SK-N-SH treated with all-trans-retinoic acid at 6 μM for 48 hours (cell line): Measurements from ENCODE around the gene NLRP5.

Source experiments
- ATAC-seq: fragments of 200-7000 bp; cut with Tn5 transposase; 3 replicates; pipeline ENCODE4 v1.9.1; 2020; ENCODE audit warnings: mild to moderate bottlenecking, moderate library complexity
- BACH2 ChIP-seq: fragments of 250-450 bp; sonication (Bioruptor Pico); IDR thresholded peaks from 2 replicates; pipeline ENCODE4 v1.9.0; 2021; ENCODE audit warnings: mild to moderate bottlenecking, borderline replicate concordance
- CREB5 ChIP-seq: fragments of 250-450 bp; sonication (Bioruptor Pico); IDR thresholded peaks from 2 replicates; pipeline ENCODE4 v1.5.1; 2020; ENCODE audit warnings: low read depth, mild to moderate bottlenecking, moderate library complexity
- CSDC2 ChIP-seq: fragments of 250-450 bp; sonication (Bioruptor Pico); IDR thresholded peaks from 2 replicates; pipeline ENCODE4 v1.5.0; 2020; ENCODE audit warnings: mild to moderate bottlenecking, moderate library complexity
- ESRRG ChIP-seq: fragments of 250-450 bp; sonication (Bioruptor Pico); IDR thresholded peaks from 2 replicates; pipeline ENCODE4 v1.6.1; 2021; ENCODE audit warnings: mild to moderate bottlenecking
- GLIS3 ChIP-seq: fragments of 250-450 bp; sonication (Bioruptor Pico); IDR thresholded peaks from 2 replicates; pipeline ENCODE4 v1.5.0; 2020; ENCODE audit warnings: mild to moderate bottlenecking, moderate library complexity
- ISL1 ChIP-seq: fragments of 250-450 bp; sonication (Bioruptor Pico); IDR thresholded peaks from 2 replicates; pipeline ENCODE4 v2.1.2; 2022; ENCODE audit warnings: mild to moderate bottlenecking, moderate library complexity
- OSR1 ChIP-seq: fragments of 250-450 bp; sonication (Bioruptor Pico); IDR thresholded peaks from 2 replicates; pipeline ENCODE4 v1.8.0; 2022; ENCODE audit warnings: moderate library complexity, mild to moderate bottlenecking, inconsistent platforms
- PATZ1 ChIP-seq: fragments of 250-450 bp; sonication (Bioruptor Pico); IDR thresholded peaks from 2 replicates; pipeline ENCODE4 v1.8.0; 2020; ENCODE audit warnings: mild to moderate bottlenecking, moderate library complexity, borderline replicate concordance
- PPARA ChIP-seq: fragments of 250-450 bp; sonication (Bioruptor Pico); IDR thresholded peaks from 2 replicates; pipeline ENCODE4 v1.5.0; 2020; ENCODE audit warnings: mild to moderate bottlenecking, borderline replicate concordance
- RARB ChIP-seq: fragments of 250-450 bp; sonication (Bioruptor Pico); IDR thresholded peaks from 2 replicates; pipeline ENCODE4 v1.8.0; 2021; ENCODE audit warnings: mild to moderate bottlenecking, moderate library complexity
- SNAI2 ChIP-seq: fragments of 250-450 bp; sonication (Bioruptor Pico); IDR thresholded peaks from 2 replicates; pipeline ENCODE4 v1.5.0; 2020; ENCODE audit warnings: mild to moderate bottlenecking, moderate library complexity
- TCF4 ChIP-seq: fragments of 250-450 bp; sonication (Bioruptor Pico); IDR thresholded peaks from 2 replicates; pipeline ENCODE4 v1.8.0; 2021; ENCODE audit warnings: mild to moderate bottlenecking, moderate library complexity, borderline replicate concordance
- TOX ChIP-seq: fragments of 250-450 bp; sonication (Bioruptor Pico); IDR thresholded peaks from 2 replicates; pipeline ENCODE4 v1.8.0; 2021; ENCODE audit warnings: mild to moderate bottlenecking, moderate library complexity, borderline replicate concordance
- ZC3H10 ChIP-seq: fragments of 250-450 bp; sonication (Bioruptor Pico); IDR thresholded peaks from 2 replicates; pipeline ENCODE4 v1.5.1; 2021; ENCODE audit warnings: mild to moderate bottlenecking, moderate library complexity
- ZFP3 ChIP-seq: fragments of 250-450 bp; sonication (Bioruptor Pico); IDR thresholded peaks from 2 replicates; pipeline ENCODE4 v1.5.0; 2020; ENCODE audit warnings: mild to moderate bottlenecking, moderate library complexity
- ZFP30 ChIP-seq: fragments of 450-650 bp; formaldehyde crosslinking; IDR thresholded peaks from 2 replicates; pipeline ENCODE4 v1.5.0; 2022; ENCODE audit warnings: mild to moderate bottlenecking, moderate library complexity
- ZNF565 ChIP-seq: fragments of 450-650 bp; formaldehyde crosslinking; conservative IDR thresholded peaks from 2 replicates; pipeline ENCODE4 v1.5.0; 2020; ENCODE audit warnings: low read depth, mild to moderate bottlenecking, moderate library complexity
- ZNF70 ChIP-seq: fragments of 450-650 bp; formaldehyde crosslinking; IDR thresholded peaks from 2 replicates; pipeline ENCODE4 v1.5.0; 2020; ENCODE audit warnings: mild to moderate bottlenecking, moderate library complexity
- ZNF8 ChIP-seq: fragments of 450-650 bp; formaldehyde crosslinking; IDR thresholded peaks from 2 replicates; pipeline ENCODE4 v1.5.0; 2020; ENCODE audit warnings: mild to moderate bottlenecking, moderate library complexity
- TF ChIP-seq, protein P1 (sequence below): fragments of 250-450 bp; sonication (Bioruptor Pico); IDR thresholded peaks from 2 replicates; pipeline ENCODE4 v1.8.0; 2021; ENCODE audit warnings: low read depth, mild to moderate bottlenecking, moderate library complexity, borderline replicate concordance
- TF ChIP-seq, protein P2 (sequence below): fragments of 250-450 bp; sonication (Bioruptor Pico); IDR thresholded peaks from 2 replicates; pipeline ENCODE4 v1.5.1; 2021; ENCODE audit warnings: mild to moderate bottlenecking, moderate library complexity
- TF ChIP-seq, protein P3 (sequence below): fragments of 250-450 bp; sonication (Bioruptor Pico); IDR thresholded peaks from 2 replicates; pipeline ENCODE4 v1.5.0; 2020; ENCODE audit warnings: mild to moderate bottlenecking, moderate library complexity

The NLRP5 gene

GRCh38 chr19:55956431-55956830 lies 30.1 kb upstream of the NLRP5 start:
- no peak for TF ChIP-seq TCF4 (CRISPR knock-in tag)
- TF ChIP-seq GLIS3 (CRISPR knock-in tag) = no peak
- TF ChIP-seq ZFP30 (CRISPR knock-in tag) = no peak
- no peak for TF ChIP-seq ZNF70 (CRISPR knock-in tag)
- no peak for TF ChIP-seq CREB5 (CRISPR knock-in tag)
- no peak for TF ChIP-seq ZNF565
- no peak for TF ChIP-seq RARB
- TF ChIP-seq BACH2 (CRISPR knock-in tag) = no peak
- TF ChIP-seq, protein P1, sequence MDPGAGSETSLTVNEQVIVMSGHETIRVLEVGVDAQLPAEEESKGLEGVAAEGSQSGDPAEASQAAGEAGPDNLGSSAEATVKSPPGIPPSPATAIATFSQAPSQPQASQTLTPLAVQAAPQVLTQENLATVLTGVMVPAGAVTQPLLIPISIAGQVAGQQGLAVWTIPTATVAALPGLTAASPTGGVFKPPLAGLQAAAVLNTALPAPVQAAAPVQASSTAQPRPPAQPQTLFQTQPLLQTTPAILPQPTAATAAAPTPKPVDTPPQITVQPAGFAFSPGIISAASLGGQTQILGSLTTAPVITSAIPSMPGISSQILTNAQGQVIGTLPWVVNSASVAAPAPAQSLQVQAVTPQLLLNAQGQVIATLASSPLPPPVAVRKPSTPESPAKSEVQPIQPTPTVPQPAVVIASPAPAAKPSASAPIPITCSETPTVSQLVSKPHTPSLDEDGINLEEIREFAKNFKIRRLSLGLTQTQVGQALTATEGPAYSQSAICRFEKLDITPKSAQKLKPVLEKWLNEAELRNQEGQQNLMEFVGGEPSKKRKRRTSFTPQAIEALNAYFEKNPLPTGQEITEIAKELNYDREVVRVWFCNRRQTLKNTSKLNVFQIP (CRISPR knock-in tag) = no peak
- TF ChIP-seq, protein P2, sequence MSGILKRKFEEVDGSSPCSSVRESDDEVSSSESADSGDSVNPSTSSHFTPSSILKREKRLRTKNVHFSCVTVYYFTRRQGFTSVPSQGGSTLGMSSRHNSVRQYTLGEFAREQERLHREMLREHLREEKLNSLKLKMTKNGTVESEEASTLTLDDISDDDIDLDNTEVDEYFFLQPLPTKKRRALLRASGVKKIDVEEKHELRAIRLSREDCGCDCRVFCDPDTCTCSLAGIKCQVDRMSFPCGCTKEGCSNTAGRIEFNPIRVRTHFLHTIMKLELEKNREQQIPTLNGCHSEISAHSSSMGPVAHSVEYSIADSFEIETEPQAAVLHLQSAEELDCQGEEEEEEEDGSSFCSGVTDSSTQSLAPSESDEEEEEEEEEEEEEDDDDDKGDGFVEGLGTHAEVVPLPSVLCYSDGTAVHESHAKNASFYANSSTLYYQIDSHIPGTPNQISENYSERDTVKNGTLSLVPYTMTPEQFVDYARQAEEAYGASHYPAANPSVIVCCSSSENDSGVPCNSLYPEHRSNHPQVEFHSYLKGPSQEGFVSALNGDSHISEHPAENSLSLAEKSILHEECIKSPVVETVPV (CRISPR knock-in tag) = no peak
- TF ChIP-seq ZFP3 (CRISPR knock-in tag) = no peak
- TF ChIP-seq ESRRG (CRISPR knock-in tag) = no peak
- TF ChIP-seq CSDC2 (CRISPR knock-in tag) = no peak
- ATAC-seq = no peak

GRCh38 chr19:55958356-55958755 lies 28.2 kb upstream of the NLRP5 start:
- ATAC-seq = 0 out of 3 replicates have a peak, but pooled peaks have one; percentile 22

More at GRCh38 chr19:55958356-55958755, 28.2 kb upstream of the NLRP5 start:
- TF ChIP-seq CREB5 (CRISPR knock-in tag) (no peak), RARB (no peak), ISL1 (CRISPR knock-in tag) (no peak), ZFP3 (CRISPR knock-in tag) (no peak), ZNF70 (CRISPR knock-in tag) (no peak), TOX (CRISPR knock-in tag) (no peak), PATZ1 (CRISPR knock-in tag) (no peak), BACH2 (CRISPR knock-in tag) (no peak), ZNF565 (no peak), ZFP30 (CRISPR knock-in tag) (no peak), PPARA (CRISPR knock-in tag) (no peak), SNAI2 (CRISPR knock-in tag) (no peak), CSDC2 (CRISPR knock-in tag) (no peak), OSR1 (CRISPR knock-in tag) (no peak), ZNF8 (CRISPR knock-in tag) (no peak), TCF4 (CRISPR knock-in tag) (no peak), ESRRG (CRISPR knock-in tag) (no peak), ZC3H10 (CRISPR knock-in tag) (no peak)
- TF ChIP-seq, protein P2 (CRISPR knock-in tag) = no peak
- TF ChIP-seq, protein P3, sequence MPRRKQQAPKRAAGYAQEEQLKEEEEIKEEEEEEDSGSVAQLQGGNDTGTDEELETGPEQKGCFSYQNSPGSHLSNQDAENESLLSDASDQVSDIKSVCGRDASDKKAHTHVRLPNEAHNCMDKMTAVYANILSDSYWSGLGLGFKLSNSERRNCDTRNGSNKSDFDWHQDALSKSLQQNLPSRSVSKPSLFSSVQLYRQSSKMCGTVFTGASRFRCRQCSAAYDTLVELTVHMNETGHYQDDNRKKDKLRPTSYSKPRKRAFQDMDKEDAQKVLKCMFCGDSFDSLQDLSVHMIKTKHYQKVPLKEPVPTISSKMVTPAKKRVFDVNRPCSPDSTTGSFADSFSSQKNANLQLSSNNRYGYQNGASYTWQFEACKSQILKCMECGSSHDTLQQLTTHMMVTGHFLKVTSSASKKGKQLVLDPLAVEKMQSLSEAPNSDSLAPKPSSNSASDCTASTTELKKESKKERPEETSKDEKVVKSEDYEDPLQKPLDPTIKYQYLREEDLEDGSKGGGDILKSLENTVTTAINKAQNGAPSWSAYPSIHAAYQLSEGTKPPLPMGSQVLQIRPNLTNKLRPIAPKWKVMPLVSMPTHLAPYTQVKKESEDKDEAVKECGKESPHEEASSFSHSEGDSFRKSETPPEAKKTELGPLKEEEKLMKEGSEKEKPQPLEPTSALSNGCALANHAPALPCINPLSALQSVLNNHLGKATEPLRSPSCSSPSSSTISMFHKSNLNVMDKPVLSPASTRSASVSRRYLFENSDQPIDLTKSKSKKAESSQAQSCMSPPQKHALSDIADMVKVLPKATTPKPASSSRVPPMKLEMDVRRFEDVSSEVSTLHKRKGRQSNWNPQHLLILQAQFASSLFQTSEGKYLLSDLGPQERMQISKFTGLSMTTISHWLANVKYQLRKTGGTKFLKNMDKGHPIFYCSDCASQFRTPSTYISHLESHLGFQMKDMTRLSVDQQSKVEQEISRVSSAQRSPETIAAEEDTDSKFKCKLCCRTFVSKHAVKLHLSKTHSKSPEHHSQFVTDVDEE = no peak
